ENCODE results near the gene PDZD2.

GRCh38 chr5:31847354-31847753 is 208.4 kb downstream of the PDZD2 start:
- TF ChIP-seq CTCF (IDR thresholded peaks at IDR 0.05) (no peak), POLR2A (IDR thresholded peaks at IDR 0.05) (no peak)

All from vagina (tissue), 2 donors.